ENCODE results near the gene TCF3. TPM values are rescaled to one million over a fixed set of nuclear protein-coding genes. Genes with fewer than 3 reads are reported as not detected.

Gene TCF3
- total and polyA plus RNA-seq, 2 donors (not counting 3 experiments of a cell fraction or from before 2014, with no cell fraction given), result 147 to 193 TPM

GRCh38 chr19:1674293-1674679 lies 21.9 kb upstream of the TCF3 start:
- no peaks in the 10 kb centered on the region for H3K36me3 ChIP-seq (ENCODE audit: control insufficient read depth in 2 of 2, extremely low read depth in 1 of 2, insufficient read depth in 2 of 2, low read length in 2 of 2)
- ChIA-PET POLR2A (no interaction called here), CTCF (interaction anchor here (0.7 to 7.5 kb wide), 8 partner anchors 9 to 164 kb away, joined by 3 to 177 read pairs (median 36); no protein-coding TSS in a partner anchor)
- H2AFZ ChIP-seq (ENCODE audit: low read depth, low read length), result no peak overlapping the region
- DNase-seq (ENCODE audit: low read depth, low spot score) (no peak), FAIRE-seq (no peak)
- intact Hi-C loops (cut with micrococcal nuclease) (loop anchor here (5.0 kb wide), 1 partner anchor 123 kb away; no protein-coding TSS in a partner anchor), dilution Hi-C loops (cut with MboI; ENCODE audit: extremely low pct_ligation_motif_present, low sequenced_read_pairs) (no loop called here)
- no peaks in the 10 kb centered on the region for H3K9me1 ChIP-seq (replicated peaks; ENCODE audit: control insufficient read depth, extremely low read depth, insufficient read depth, low read length)
- peaks cover 8 to 24% of the 10 kb centered on the region in 2 experiments for H3K27me3 ChIP-seq (ENCODE audit: control insufficient read depth in 2 of 2, insufficient read depth in 2 of 2, low read length in 2 of 2)
- no peak overlapping the region for H3K9ac ChIP-seq (replicated peaks; ENCODE audit: extremely low read depth, insufficient read depth, low read length)
- no peaks in the 10 kb centered on the region for H3K79me2 ChIP-seq (ENCODE audit: control insufficient read depth, insufficient read depth, low read length)
- H3K27ac ChIP-seq (ENCODE audit: insufficient read depth, low read depth, low read length), result no peak overlapping the region
- H4K20me1 ChIP-seq (replicated peaks; ENCODE audit: control insufficient read depth, extremely low read depth, insufficient read depth, low read length), result no peaks in the 10 kb centered on the region
- no peak for TF ChIP-seq JUN (IDR thresholded peaks at IDR 0.05; ENCODE audit: borderline replicate concordance, insufficient read depth, insufficient read length, low read depth)
- no peak for TF ChIP-seq MYC (IDR thresholded peaks at IDR 0.05; ENCODE audit: low read depth, low read length)
- TF ChIP-seq, protein P1, sequence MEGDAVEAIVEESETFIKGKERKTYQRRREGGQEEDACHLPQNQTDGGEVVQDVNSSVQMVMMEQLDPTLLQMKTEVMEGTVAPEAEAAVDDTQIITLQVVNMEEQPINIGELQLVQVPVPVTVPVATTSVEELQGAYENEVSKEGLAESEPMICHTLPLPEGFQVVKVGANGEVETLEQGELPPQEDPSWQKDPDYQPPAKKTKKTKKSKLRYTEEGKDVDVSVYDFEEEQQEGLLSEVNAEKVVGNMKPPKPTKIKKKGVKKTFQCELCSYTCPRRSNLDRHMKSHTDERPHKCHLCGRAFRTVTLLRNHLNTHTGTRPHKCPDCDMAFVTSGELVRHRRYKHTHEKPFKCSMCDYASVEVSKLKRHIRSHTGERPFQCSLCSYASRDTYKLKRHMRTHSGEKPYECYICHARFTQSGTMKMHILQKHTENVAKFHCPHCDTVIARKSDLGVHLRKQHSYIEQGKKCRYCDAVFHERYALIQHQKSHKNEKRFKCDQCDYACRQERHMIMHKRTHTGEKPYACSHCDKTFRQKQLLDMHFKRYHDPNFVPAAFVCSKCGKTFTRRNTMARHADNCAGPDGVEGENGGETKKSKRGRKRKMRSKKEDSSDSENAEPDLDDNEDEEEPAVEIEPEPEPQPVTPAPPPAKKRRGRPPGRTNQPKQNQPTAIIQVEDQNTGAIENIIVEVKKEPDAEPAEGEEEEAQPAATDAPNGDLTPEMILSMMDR (IDR thresholded peaks at IDR 0.05; ENCODE audit: extremely low read depth in 1 of 2, insufficient read depth in 1 of 2, low read depth in 1 of 2, low read length in 2 of 2), result no peak
- TF ChIP-seq GATA2 (IDR thresholded peaks at IDR 0.05; ENCODE audit: insufficient read depth, insufficient read length, low read depth, low read length), result no peak
- no peak overlapping the region for H3K4me3 ChIP-seq (replicated peaks in 1 of 3; ENCODE audit: insufficient read depth in 1 of 3, low read depth in 1 of 3, low read length in 3 of 3)
- no peak overlapping the region for H3K4me2 ChIP-seq (ENCODE audit: insufficient read depth, low read length)
- H3K9me3 ChIP-seq (replicated peaks; ENCODE audit: control insufficient read depth, insufficient read depth, low read length), result no peaks in the 10 kb centered on the region
- H3K4me1 ChIP-seq (ENCODE audit: control insufficient read depth, extremely low read depth, insufficient read depth, low read length), result no peaks in the 10 kb centered on the region
- BruUV-seq (replicated peaks), result no TSS peak

- Histone ChIP-seq H3K4me2 (ENCODE audit: insufficient read depth, low read length) (no peak overlapping the region), H3K9me3 (replicated peaks; ENCODE audit: control insufficient read depth, insufficient read depth, low read length) (no peaks in the 10 kb centered on the region), H3K36me3 (ENCODE audit: control insufficient read depth in 2 of 2, extremely low read depth in 1 of 2, insufficient read depth in 2 of 2, low read length in 2 of 2) (no peaks in the 10 kb centered on the region), H3K9ac (replicated peaks; ENCODE audit: extremely low read depth, insufficient read depth, low read length) (no peak overlapping the region), H3K27me3 (ENCODE audit: control insufficient read depth in 2 of 2, insufficient read depth in 2 of 2, low read length in 2 of 2) (peaks cover 13 to 29% of the 10 kb centered on the region in 2 experiments), H3K9me1 (replicated peaks; ENCODE audit: control insufficient read depth, extremely low read depth, insufficient read depth, low read length) (no peaks in the 10 kb centered on the region), H4K20me1 (replicated peaks; ENCODE audit: control insufficient read depth, extremely low read depth, insufficient read depth, low read length) (no peaks in the 10 kb centered on the region), H3K27ac (ENCODE audit: insufficient read depth, low read depth, low read length) (no peak overlapping the region), H3K79me2 (ENCODE audit: control insufficient read depth, insufficient read depth, low read length) (no peaks in the 10 kb centered on the region), H3K4me1 (ENCODE audit: control insufficient read depth, extremely low read depth, insufficient read depth, low read length) (no peaks in the 10 kb centered on the region), H2AFZ (ENCODE audit: low read depth, low read length) (no peak overlapping the region), H3K4me3 (replicated peaks in 1 of 3; ENCODE audit: insufficient read depth in 1 of 3, low read depth in 1 of 3, low read length in 3 of 3) (no peak overlapping the region)
- intact Hi-C loops (cut with micrococcal nuclease), result loop anchor here (5.0 kb wide), 1 partner anchor 124 kb away; no protein-coding TSS in a partner anchor
- POLR2A ChIA-PET, result no interaction called here
- CTCF ChIA-PET, result interaction anchor here (0.7 to 7.5 kb wide), 12 partner anchors 9 to 164 kb away, joined by 3 to 177 read pairs (median 8); no protein-coding TSS in a partner anchor
- dilution Hi-C loops (cut with MboI; ENCODE audit: extremely low pct_ligation_motif_present, low sequenced_read_pairs), result no loop called here
- BruUV-seq (replicated peaks), result no TSS peak
- no peak for TF ChIP-seq EZH2 (IDR thresholded peaks at IDR 0.05; ENCODE audit: borderline replicate concordance, low read depth, low read length, severe bottlenecking)
- no peak for TF ChIP-seq POLR2A (IDR thresholded peaks at IDR 0.05; ENCODE audit: low read depth, low read length)
- TF ChIP-seq FOS (IDR thresholded peaks at IDR 0.05; ENCODE audit: borderline replicate concordance, insufficient read depth, low read length), result no peak
- no peak for TF ChIP-seq JUN (IDR thresholded peaks at IDR 0.05; ENCODE audit: borderline replicate concordance, insufficient read depth, insufficient read length, low read depth)
- TF ChIP-seq POLR2AphosphoS5 (IDR thresholded peaks at IDR 0.05; ENCODE audit: insufficient read depth, low read depth, low read length), result no peak
- TF ChIP-seq, protein P1 (IDR thresholded peaks at IDR 0.05; ENCODE audit: extremely low read depth in 1 of 2, insufficient read depth in 1 of 2, low read depth in 1 of 2, low read length in 2 of 2), result no peak
- TF ChIP-seq GATA2 (IDR thresholded peaks at IDR 0.05; ENCODE audit: insufficient read depth, insufficient read length, low read depth, low read length), result no peak
- TF ChIP-seq MAX (IDR thresholded peaks at IDR 0.05; ENCODE audit: insufficient read depth, insufficient read length), result no peak
- TF ChIP-seq MYC (IDR thresholded peaks at IDR 0.05; ENCODE audit: low read depth, low read length), result no peak
- FAIRE-seq (no peak), DNase-seq (ENCODE audit: low read depth, low spot score) (no peak)
These were observed 21.4 kb upstream of the TCF3 start for GRCh38 chr19:1673645-1674292.
